Caco-2 (cell line): ENCODE data around the gene PI4K2B. TPM values are rescaled to one million over a fixed set of nuclear protein-coding genes. Genes with fewer than 3 reads are reported as not detected.
"Not testable (repeated sequence)": the region's sequence is repeated elsewhere in the genome, so short reads cannot be mapped to it uniquely, and the experiment has no call there.

Experiments used
- BruUV-seq: library from RNA; stranded (reverse); fragments of 400-500 nt; replicated peaks from 2 replicates; lab custom pipeline; 2021; lab: Mats Ljungman, UMichigan
- CTCF ChIA-PET: fragments of 300-600 bp; sonication (Branson Sonifier 250); formaldehyde crosslinking; loops from one replicate; lab custom pipeline; 2022; ENCODE audit warnings: antibody characterized with exemption; lab: Charles Lee
- POLR2A ChIA-PET: fragments of 300-600 bp; sonication (Branson Sonifier 250); formaldehyde crosslinking; loops from one replicate; lab custom pipeline; 2022; ENCODE audit warnings: antibody characterized with exemption; lab: Charles Lee
- DNase-seq, 2 experiments: peaks; one replicate each; pipeline versions ENCODE4 v3.0.0 to v3.0.0-alpha.2; 2020 to 2022
- H3K27me3 ChIP-seq: replicated peaks from 2 replicates; pipeline ENCODE4 v1.6.0; 2011; ENCODE audit warnings: low read length; ENCODE audit not compliant: control insufficient read depth, insufficient read depth
- H3K36me3 ChIP-seq: 2 replicates; pipeline ENCODE4 v1.5.1; 2011; ENCODE audit warnings: low read length; ENCODE audit not compliant: control insufficient read depth, insufficient read depth
- H3K4me1 ChIP-seq: fragments of 250-450 bp; sonication (Bioruptor Pico); 2 replicates; pipeline ENCODE4 v1.5.1; 2020; ENCODE audit warnings: mild to moderate bottlenecking
- H3K4me3 ChIP-seq: 2 replicates; pipeline ENCODE4 v1.5.1; 2011; ENCODE audit warnings: low read depth, mild to moderate bottlenecking, control low read depth, low read length
- H3K9me3 ChIP-seq: fragments of 250-450 bp; sonication (Bioruptor Pico); 2 replicates; pipeline ENCODE4 v1.5.1; 2020; ENCODE audit warnings: mild to moderate bottlenecking, moderate library complexity
- H3K27ac Mint-ChIP-seq: one replicate; pipeline ENCODE4 v1.8.0; 2022; ENCODE audit warnings: mixed read lengths; ENCODE audit not compliant: unreplicated experiment
- H3K27me3 Mint-ChIP-seq: one replicate; pipeline ENCODE4 v1.8.0; 2022; ENCODE audit warnings: mixed read lengths; ENCODE audit not compliant: insufficient read depth, unreplicated experiment
- H3K36me3 Mint-ChIP-seq: one replicate; pipeline ENCODE4 v1.8.0; 2022; ENCODE audit warnings: mild to moderate bottlenecking, mixed read lengths; ENCODE audit not compliant: insufficient read depth, unreplicated experiment
- H3K4me1 Mint-ChIP-seq: one replicate; pipeline ENCODE4 v1.8.0; 2022; ENCODE audit warnings: low read depth, mixed read lengths; ENCODE audit not compliant: unreplicated experiment
- H3K4me3 Mint-ChIP-seq: one replicate; pipeline ENCODE4 v1.8.0; 2022; ENCODE audit warnings: mild to moderate bottlenecking, moderate library complexity, mixed read lengths; ENCODE audit not compliant: unreplicated experiment
- H3K9me3 Mint-ChIP-seq: one replicate; pipeline ENCODE4 v1.8.0; 2022; ENCODE audit warnings: mixed read lengths; ENCODE audit not compliant: unreplicated experiment
- CTCF ChIP-seq, 2 experiments: fragments of 200-600 bp in 1 of 2; IDR thresholded peaks; 1 replicate in 1 of 2; 2 replicates in 1 of 2; pipeline versions ENCODE4 v1.5.1 to v1.8.0; 2011 to 2022; ENCODE audit warnings: antibody characterized with exemption in 1 of 2, control low read depth in 1 of 2, inconsistent platforms in 1 of 2, low read depth in 1 of 2, low read length in 1 of 2, mild to moderate bottlenecking in 1 of 2, moderate library complexity in 1 of 2; ENCODE audit not compliant: insufficient read depth in 1 of 2, severe bottlenecking in 1 of 2, unreplicated experiment in 1 of 2
- intact Hi-C: fragments of 100-400 bp; cut with micrococcal nuclease; formaldehyde crosslinking; loops from one replicate; pipeline ENCODE4 v1.10.0; 2022; ENCODE audit not compliant: unreplicated experiment
- total RNA-seq: library from RNA; stranded (reverse); gene quantifications from 2 replicates; pipeline ENCODE4 v1.2.3, GENCODE V29; 2022

The PI4K2B gene
- total RNA-seq, 1 experiment from 2014 or later = 25.0 TPM

- H3K36me3 Mint-ChIP-seq = peaks cover 6% of the 10 kb centered on the region
- no TSS peak for BruUV-seq
These were observed 11.3 kb downstream of the PI4K2B start for GRCh38 chr4:25245181-25245580.

DNA sequence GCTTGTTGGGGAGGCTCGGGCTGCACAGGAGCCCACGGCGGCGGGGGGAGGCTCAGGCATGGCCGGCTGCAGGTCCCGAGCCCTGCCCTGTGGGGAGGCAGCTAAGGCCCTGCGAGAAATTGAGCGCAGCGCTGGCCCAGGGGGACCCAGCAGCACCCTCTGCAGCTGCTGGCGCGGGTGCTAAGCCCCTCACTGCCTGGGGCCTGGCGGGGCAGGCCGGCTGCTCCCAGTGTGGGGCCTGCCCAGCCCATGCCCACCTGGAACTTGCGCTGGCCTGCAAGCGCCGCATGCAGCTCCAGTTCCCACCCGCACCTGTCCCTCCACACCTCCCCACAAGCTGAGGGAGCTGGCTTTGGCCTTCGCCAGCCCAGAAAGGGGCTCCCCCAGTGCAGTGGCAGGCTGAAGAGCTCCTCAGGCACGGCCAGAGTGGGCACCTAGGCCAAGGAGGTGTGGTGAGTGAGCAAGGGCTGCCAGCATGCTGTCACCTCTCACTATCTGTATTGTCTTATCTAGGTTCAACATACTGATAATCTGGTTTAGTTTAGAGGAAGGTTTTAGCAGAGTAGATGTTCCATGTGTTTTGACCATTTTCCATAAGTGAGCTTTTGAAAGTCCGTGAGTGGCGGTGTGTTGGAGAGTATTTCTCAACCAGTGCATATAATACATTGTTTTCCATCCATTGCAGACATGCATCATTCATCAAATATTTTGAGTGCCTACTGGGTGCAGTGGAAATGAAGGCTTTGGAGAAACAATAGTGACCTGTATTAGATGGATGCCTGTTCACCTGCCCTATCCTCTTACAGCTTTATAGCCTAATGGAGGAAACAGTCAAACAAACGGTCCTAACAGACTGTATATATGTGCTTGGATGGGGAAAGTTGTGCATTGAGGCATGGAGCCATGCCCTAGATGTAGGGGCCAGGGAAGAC, 13.1 kb downstream of the PI4K2B start:
- intact Hi-C loops = no loop called here
- no peaks in the 10 kb centered on the region for H3K9me3 Mint-ChIP-seq
- Histone ChIP-seq H3K36me3 (no peaks in the 10 kb centered on the region), H3K4me1 (peaks cover 9% of the 10 kb centered on the region), H3K27me3 (no peaks in the 10 kb centered on the region), H3K4me3 (no peak overlapping the region), H3K9me3 (no peaks in the 10 kb centered on the region)
- no peak overlapping the region for H3K27ac Mint-ChIP-seq
- no peak for DNase-seq
- H3K36me3 Mint-ChIP-seq = peaks cover 6% of the 10 kb centered on the region
- TF ChIP-seq CTCF (IDR thresholded peaks at IDR 0.05; ENCODE audit: insufficient read depth in 1 of 2, low read depth in 1 of 2, low read length in 1 of 2, severe bottlenecking in 1 of 2, unreplicated experiment in 1 of 2) = no peak
- no peaks in the 10 kb centered on the region for H3K27me3 Mint-ChIP-seq
- BruUV-seq = no TSS peak
- peaks cover 10% of the 10 kb centered on the region for H3K4me1 Mint-ChIP-seq
- H3K4me3 Mint-ChIP-seq = no peak overlapping the region
- ChIA-PET POLR2A (no interaction called here), CTCF (interaction anchor here (0.8 kb wide), 1 partner anchor 13 kb away, joined by 3 read pairs; no protein-coding TSS in a partner anchor)

More at GRCh38 chr4:25245181-25245580, 11.3 kb downstream of the PI4K2B start:
- ChIA-PET CTCF (no interaction called here), POLR2A (no interaction called here)
- DNase-seq = no peak
- TF ChIP-seq CTCF (IDR thresholded peaks at IDR 0.05; ENCODE audit: insufficient read depth in 1 of 2, low read depth in 1 of 2, low read length in 1 of 2, severe bottlenecking in 1 of 2, unreplicated experiment in 1 of 2) = no peak
- intact Hi-C loops = no loop called here
- Histone ChIP-seq H3K36me3 (no peaks in the 10 kb centered on the region), H3K4me1 (peaks cover 9% of the 10 kb centered on the region), H3K4me3 (no peak overlapping the region), H3K9me3 (no peaks in the 10 kb centered on the region), H3K27me3 (no peaks in the 10 kb centered on the region)
- H3K4me3 Mint-ChIP-seq = no peak overlapping the region
- H3K9me3 Mint-ChIP-seq = peaks cover 11% of the 10 kb centered on the region
- H3K27me3 Mint-ChIP-seq = no peaks in the 10 kb centered on the region
- H3K4me1 Mint-ChIP-seq = peaks cover 9% of the 10 kb centered on the region
- no peak overlapping the region for H3K27ac Mint-ChIP-seq

DNA sequence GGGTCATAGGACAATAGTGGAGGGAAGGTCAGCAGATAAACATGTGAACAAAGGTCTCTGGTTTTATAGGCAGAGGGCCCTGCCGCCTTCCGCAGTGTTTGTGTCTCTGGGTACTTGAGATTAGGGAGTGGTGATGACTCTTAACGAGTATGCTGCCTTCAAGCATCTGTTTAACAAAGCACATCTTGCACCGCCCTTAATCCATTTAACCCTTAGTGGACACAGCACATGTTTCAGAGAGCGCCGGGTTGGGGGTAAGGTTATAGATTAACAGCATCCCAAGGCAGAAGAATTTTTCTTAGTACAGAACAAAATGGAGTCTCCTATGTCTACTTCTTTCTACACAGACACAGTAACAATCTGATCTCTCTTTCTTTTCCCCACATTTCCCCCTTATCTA, 15.0 kb downstream of the PI4K2B start:
- H3K4me3 ChIP-seq, H3K9me3 ChIP-seq, H3K36me3 Mint-ChIP-seq, H3K27ac Mint-ChIP-seq, H3K4me3 Mint-ChIP-seq, CTCF ChIA-PET, POLR2A ChIA-PET, DNase-seq, H3K9me3 Mint-ChIP-seq, H3K27me3 Mint-ChIP-seq, H3K27me3 ChIP-seq, H3K36me3 ChIP-seq, H3K4me1 ChIP-seq, intact Hi-C loops, BruUV-seq: not testable (repeated sequence)
- peaks cover 10% of the 10 kb centered on the region for H3K4me1 Mint-ChIP-seq

- H3K4me1 Mint-ChIP-seq = peaks cover 10% of the 10 kb centered on the region
- H3K27me3 ChIP-seq, CTCF ChIA-PET: not testable (repeated sequence)
These were observed 15.7 kb downstream of the PI4K2B start for GRCh38 chr4:25249494-25249893.

More at GRCh38 chr4:25249494-25249893, 15.7 kb downstream of the PI4K2B start:
- DNase-seq, BruUV-seq, H3K4me3 ChIP-seq, H3K27me3 Mint-ChIP-seq, H3K36me3 ChIP-seq, H3K36me3 Mint-ChIP-seq, H3K4me1 ChIP-seq, H3K27ac Mint-ChIP-seq, H3K9me3 Mint-ChIP-seq, POLR2A ChIA-PET, H3K4me3 Mint-ChIP-seq, intact Hi-C loops, H3K9me3 ChIP-seq: not testable (repeated sequence)
